OCI-LY3 (cell line): ENCODE data around the gene MYO5B.

Source experiments
- H2AFZ ChIP-seq: fragments of 200-600, 300-600 bp; shearing (Covaris generic); 2 replicates; pipeline ENCODE4 v1.6.0; 2014; ENCODE audit warnings: antibody characterized with exemption, low read depth, low read length
- H3K27ac ChIP-seq: fragments of 200-600, 300-600 bp; sonication (generic); 2 replicates; pipeline ENCODE4 v1.5.1; 2014; ENCODE audit warnings: mild to moderate bottlenecking, low read length, moderate library complexity, mixed read lengths
- H3K27me3 ChIP-seq: fragments of 200-600, 300-600 bp; sonication (generic); 2 replicates; pipeline ENCODE4 v1.6.1; 2014; ENCODE audit warnings: low read depth, low read length, mixed read lengths
- H3K36me3 ChIP-seq: fragments of 200-600, 300-600 bp; sonication (generic); replicated peaks from 2 replicates; pipeline ENCODE3; 2014; ENCODE audit warnings: low read depth, low read length, mixed read lengths
- H3K4me1 ChIP-seq: fragments of 300-600, 200-600 bp; sonication (generic); 2 replicates; pipeline ENCODE4 v1.6.1; 2014; ENCODE audit warnings: low read length, mixed read lengths
- H3K4me2 ChIP-seq: fragments of 200-600, 300-600 bp; sonication (generic); 2 replicates; pipeline ENCODE4 v1.6.1; 2014; ENCODE audit warnings: low read length, mixed read lengths
- H3K4me3 ChIP-seq: fragments of 300-600, 200-600 bp; sonication (generic); 2 replicates; pipeline ENCODE4 v1.5.1; 2014; ENCODE audit warnings: antibody characterized with exemption, mild to moderate bottlenecking, low read length, moderate library complexity
- H3K79me2 ChIP-seq: fragments of 300-600, 200-600 bp; shearing (Covaris generic); 2 replicates; pipeline ENCODE4 v1.6.1; 2014; ENCODE audit warnings: mild to moderate bottlenecking, low read length, mixed read lengths
- H3K9ac ChIP-seq: fragments of 300-600, 200-600 bp; shearing (Covaris generic); 2 replicates; pipeline ENCODE4 v1.6.0; 2014; ENCODE audit warnings: mild to moderate bottlenecking, low read length, moderate library complexity
- H3K9me3 ChIP-seq: fragments of 200-600, 300-600 bp; shearing (Covaris generic); 2 replicates; pipeline ENCODE4 v1.6.1; 2014; ENCODE audit warnings: low read length, mixed read lengths; ENCODE audit not compliant: insufficient read depth
- H4K20me1 ChIP-seq: fragments of 200-600, 300-600 bp; sonication (generic); 2 replicates; pipeline ENCODE4 v1.6.1; 2016; ENCODE audit warnings: low read length, mixed read lengths; ENCODE audit not compliant: insufficient read depth
- CTCF ChIP-seq: fragments of 200-600, 300-600 bp; sonication (generic); IDR thresholded peaks from 2 replicates; pipeline ENCODE4 v1.5.1; 2014; ENCODE audit warnings: antibody characterized with exemption, low read length, low read depth
- EZH2phosphoT487 ChIP-seq: fragments of 200-600 bp; shearing (Covaris generic); IDR thresholded peaks from 2 replicates; pipeline ENCODE4 v1.6.1; 2018; ENCODE audit warnings: antibody characterized with exemption, mixed run types, low read depth

Gene MYO5B

GRCh38 chr18:49967636-49968313 is 227.2 kb downstream of the MYO5B start:
- Histone ChIP-seq H3K27ac (no peak overlapping the region), H3K4me3 (no peak overlapping the region)
- TF ChIP-seq EZH2phosphoT487 = no peak
- TF ChIP-seq CTCF = no peak

GRCh38 chr18:49967171-49967570 is 227.8 kb downstream of the MYO5B start:
- Histone ChIP-seq H3K36me3 (no peaks in the 10 kb centered on the region), H3K4me3 (peak overlapping the region; percentile 32), H3K9me3 (no peaks in the 10 kb centered on the region), H3K79me2 (no peaks in the 10 kb centered on the region), H2AFZ (peak overlapping the region; percentile 9), H4K20me1 (no peaks in the 10 kb centered on the region), H3K4me2 (peak overlapping the region; percentile 53), H3K4me1 (peaks cover 24% of the 10 kb centered on the region), H3K9ac (peak overlapping the region; percentile 8; the same call in 1 of the 2 replicates), H3K27me3 (peaks cover 7% of the 10 kb centered on the region), H3K27ac (peak overlapping the region; percentile 6; the same call in 1 of the 2 replicates)
- TF ChIP-seq CTCF (no peak), EZH2phosphoT487 (no peak)

More at GRCh38 chr18:49967636-49968313, 227.2 kb downstream of the MYO5B start:
- H3K36me3 ChIP-seq = no peaks in the 10 kb centered on the region
- no peaks in the 10 kb centered on the region for H3K9me3 ChIP-seq
- H3K4me2 ChIP-seq = peak overlapping the region; percentile 53
- peaks cover 24% of the 10 kb centered on the region for H3K4me1 ChIP-seq
- no peak overlapping the region for H2AFZ ChIP-seq
- no peaks in the 10 kb centered on the region for H4K20me1 ChIP-seq
- no peaks in the 10 kb centered on the region for H3K79me2 ChIP-seq
- no peak overlapping the region for H3K9ac ChIP-seq
- peaks cover 6% of the 10 kb centered on the region; the same call in 1 of the 2 replicates for H3K27me3 ChIP-seq

GRCh38 chr18:49966090-49966489 is 228.9 kb downstream of the MYO5B start:
- no peak overlapping the region for H3K4me2 ChIP-seq

More at GRCh38 chr18:49966090-49966489, 228.9 kb downstream of the MYO5B start:
- TF ChIP-seq CTCF (no peak), EZH2phosphoT487 (no peak)
- H3K9ac ChIP-seq = no peak overlapping the region
- no peaks in the 10 kb centered on the region for H4K20me1 ChIP-seq
- peaks cover 13% of the 10 kb centered on the region for H3K27me3 ChIP-seq
- peaks cover 24% of the 10 kb centered on the region for H3K4me1 ChIP-seq
- H3K36me3 ChIP-seq = no peaks in the 10 kb centered on the region
- no peaks in the 10 kb centered on the region for H3K79me2 ChIP-seq
- no peak overlapping the region for H3K4me3 ChIP-seq
- no peaks in the 10 kb centered on the region for H3K9me3 ChIP-seq
- H3K27ac ChIP-seq = no peak overlapping the region
- no peak overlapping the region for H2AFZ ChIP-seq
